ENCODE data around the gene SEMA4G.

SEMA4G gene

GRCh38 chr10:101013365-101013825 is 44.1 kb downstream of the SEMA4G start:
- ATAC-seq = no peak

GRCh38 chr10:101014230-101014884 is 45.1 kb downstream of the SEMA4G start:
- TF ChIP-seq TCF4 (CRISPR knock-in tag; IDR thresholded peaks at IDR 0.05; ENCODE audit: borderline replicate concordance) (no peak), ZNF565 (CRISPR knock-in tag; conservative IDR thresholded peaks at IDR 0.05; ENCODE audit: low read depth) (no peak), ZC3H10 (CRISPR knock-in tag; IDR thresholded peaks at IDR 0.05) (no peak), CSDC2 (CRISPR knock-in tag; IDR thresholded peaks at IDR 0.05) (no peak), RARB (CRISPR knock-in tag; IDR thresholded peaks at IDR 0.05) (no peak), ZNF70 (CRISPR knock-in tag; IDR thresholded peaks at IDR 0.05) (no peak), PATZ1 (CRISPR knock-in tag; IDR thresholded peaks at IDR 0.05; ENCODE audit: borderline replicate concordance) (no peak), SNAI2 (CRISPR knock-in tag; IDR thresholded peaks at IDR 0.05) (no peak), ZNF8 (CRISPR knock-in tag; IDR thresholded peaks at IDR 0.05) (no peak)
- peak; percentile 64 for ATAC-seq

More at GRCh38 chr10:101013365-101013825, 44.1 kb downstream of the SEMA4G start:
- no peak for TF ChIP-seq ZC3H10 (CRISPR knock-in tag; IDR thresholded peaks at IDR 0.05)
- TF ChIP-seq TOX (CRISPR knock-in tag; IDR thresholded peaks at IDR 0.05; ENCODE audit: borderline replicate concordance) = no peak
- no peak for TF ChIP-seq ZNF8 (CRISPR knock-in tag; IDR thresholded peaks at IDR 0.05)
- no peak for TF ChIP-seq CREB5 (CRISPR knock-in tag; IDR thresholded peaks at IDR 0.05; ENCODE audit: low read depth)
- TF ChIP-seq ISL1 (CRISPR knock-in tag; IDR thresholded peaks at IDR 0.05) = no peak
- TF ChIP-seq CSRNP3 (CRISPR knock-in tag; IDR thresholded peaks at IDR 0.05) = no peak
- no peak for TF ChIP-seq RARB (CRISPR knock-in tag; IDR thresholded peaks at IDR 0.05)
- no peak for TF ChIP-seq ZFP3 (CRISPR knock-in tag; IDR thresholded peaks at IDR 0.05)

GRCh38 chr10:101014966-101015581 is 45.8 kb downstream of the SEMA4G start:
- peak; percentile 16; the same call in 2 of the 3 replicates for ATAC-seq
- TF ChIP-seq ZNF70 (CRISPR knock-in tag; IDR thresholded peaks at IDR 0.05) (no peak), CSRNP3 (CRISPR knock-in tag; IDR thresholded peaks at IDR 0.05) (no peak), PPARA (CRISPR knock-in tag; IDR thresholded peaks at IDR 0.05; ENCODE audit: borderline replicate concordance) (no peak), PATZ1 (CRISPR knock-in tag; IDR thresholded peaks at IDR 0.05; ENCODE audit: borderline replicate concordance) (no peak), BACH2 (CRISPR knock-in tag; IDR thresholded peaks at IDR 0.05; ENCODE audit: borderline replicate concordance) (no peak), CSDC2 (CRISPR knock-in tag; IDR thresholded peaks at IDR 0.05) (no peak), SNAI2 (CRISPR knock-in tag; IDR thresholded peaks at IDR 0.05) (no peak), GLIS3 (CRISPR knock-in tag; IDR thresholded peaks at IDR 0.05) (no peak), ZFP30 (CRISPR knock-in tag; IDR thresholded peaks at IDR 0.05) (no peak), ZC3H10 (CRISPR knock-in tag; IDR thresholded peaks at IDR 0.05) (no peak), OSR1 (CRISPR knock-in tag; IDR thresholded peaks at IDR 0.05) (no peak), ESRRG (CRISPR knock-in tag; IDR thresholded peaks at IDR 0.05) (no peak), ZFP3 (CRISPR knock-in tag; IDR thresholded peaks at IDR 0.05) (no peak)

Data from SK-N-SH treated with all-trans-retinoic acid at 6 μM for 48 hours (cell line).